Hematopoietic multipotent progenitor cell treated with erythropoietin and hydrocortisone succinate and interleukin-3 and kit ligand, for 17 days (in vitro differentiated cells): ENCODE results near the gene MAP3K6.

Experiments used
- DNase-seq: peaks from one replicate; pipeline ENCODE4 v3.0.0-alpha.2; 2015; ENCODE audit warnings: low spot score

The MAP3K6 gene

DNA sequence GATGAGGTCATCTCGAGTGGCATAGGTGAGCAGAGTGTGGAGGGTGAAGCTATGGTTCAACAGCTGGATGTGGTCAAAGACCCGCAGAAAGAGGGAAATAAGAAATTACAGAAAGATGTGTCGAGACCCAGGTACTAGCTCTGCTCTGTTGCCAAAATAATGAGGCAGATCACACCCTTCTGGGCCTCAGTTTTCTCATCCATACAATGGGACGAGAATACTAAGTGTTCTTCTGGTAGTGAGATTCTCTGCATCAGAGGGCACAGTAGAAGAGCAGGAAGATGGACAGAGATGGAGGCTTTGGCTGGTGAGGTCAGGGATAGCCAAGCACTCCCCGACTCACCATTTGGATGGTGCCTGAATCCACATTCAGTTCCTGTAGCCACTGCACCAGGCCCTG, 11.1 kb downstream of the MAP3K6 start:
- DNase-seq = no peak

DNA sequence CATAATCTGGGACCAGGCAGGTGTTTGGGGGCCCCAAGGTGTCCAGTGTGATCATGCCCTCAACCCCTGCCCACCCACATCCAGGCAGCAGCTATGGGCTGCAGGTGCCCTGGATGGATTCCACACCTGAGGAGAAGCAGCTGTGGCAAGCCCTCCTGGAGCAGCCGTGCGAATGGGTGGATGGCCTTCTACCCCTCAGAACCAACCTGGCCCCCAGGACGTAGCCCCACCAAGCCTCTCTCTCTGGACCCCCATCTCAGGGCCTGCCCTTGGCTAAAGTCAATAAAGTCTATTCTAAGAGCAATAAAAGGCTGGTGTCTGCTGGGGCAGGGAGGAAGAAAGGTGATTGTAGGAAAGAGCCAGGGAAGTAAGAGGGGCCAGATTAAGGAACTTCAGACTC, 13.1 kb downstream of the MAP3K6 start:
- DNase-seq = no peak

DNA sequence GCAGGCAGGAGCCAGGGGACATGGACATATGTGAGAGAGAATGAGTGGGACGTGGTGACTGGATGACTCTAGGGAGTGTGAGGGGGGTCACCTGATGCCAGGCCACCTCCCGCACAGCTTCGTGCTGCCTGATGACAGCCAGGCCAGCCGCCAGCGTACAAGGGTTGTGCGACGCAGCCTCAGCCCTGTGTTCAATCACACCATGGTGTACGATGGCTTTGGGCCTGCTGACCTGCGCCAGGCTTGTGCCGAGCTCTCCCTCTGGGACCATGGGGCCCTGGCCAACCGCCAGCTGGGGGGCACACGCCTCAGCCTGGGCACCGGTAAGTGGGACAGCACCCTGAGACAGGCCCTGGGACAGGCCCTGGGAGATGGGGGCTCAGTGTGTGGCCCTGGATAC, 13.6 kb downstream of the MAP3K6 start:
- no peak for DNase-seq

DNA sequence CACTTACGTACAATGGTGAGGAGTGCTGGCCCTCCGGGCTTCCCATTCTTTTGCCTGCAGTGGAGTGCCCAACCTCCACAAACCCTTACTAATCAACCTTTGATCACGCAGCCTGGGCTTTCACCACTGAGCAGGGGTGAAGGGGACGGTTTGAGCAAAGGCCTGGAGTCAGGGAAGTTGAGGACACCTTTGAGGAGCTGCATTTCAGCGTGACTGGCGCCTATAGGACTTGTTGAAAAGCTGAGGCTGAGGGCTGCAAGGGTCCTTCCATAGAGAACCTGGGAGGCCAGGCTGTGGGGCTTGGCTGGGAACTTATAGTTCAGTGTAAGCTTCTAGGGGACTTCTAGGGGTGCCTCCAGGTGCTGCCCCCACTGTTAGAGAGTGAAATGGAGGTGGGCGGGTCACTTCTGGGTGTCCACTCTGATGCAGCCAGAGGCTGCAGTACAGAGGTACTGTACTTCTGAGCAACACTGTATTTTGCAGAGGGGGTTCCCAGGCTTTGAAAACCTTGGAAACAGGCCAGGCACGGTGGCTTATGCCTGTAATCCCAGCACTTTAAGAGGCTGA, 15.1 kb downstream of the MAP3K6 start:
- no peak for DNase-seq

DNA sequence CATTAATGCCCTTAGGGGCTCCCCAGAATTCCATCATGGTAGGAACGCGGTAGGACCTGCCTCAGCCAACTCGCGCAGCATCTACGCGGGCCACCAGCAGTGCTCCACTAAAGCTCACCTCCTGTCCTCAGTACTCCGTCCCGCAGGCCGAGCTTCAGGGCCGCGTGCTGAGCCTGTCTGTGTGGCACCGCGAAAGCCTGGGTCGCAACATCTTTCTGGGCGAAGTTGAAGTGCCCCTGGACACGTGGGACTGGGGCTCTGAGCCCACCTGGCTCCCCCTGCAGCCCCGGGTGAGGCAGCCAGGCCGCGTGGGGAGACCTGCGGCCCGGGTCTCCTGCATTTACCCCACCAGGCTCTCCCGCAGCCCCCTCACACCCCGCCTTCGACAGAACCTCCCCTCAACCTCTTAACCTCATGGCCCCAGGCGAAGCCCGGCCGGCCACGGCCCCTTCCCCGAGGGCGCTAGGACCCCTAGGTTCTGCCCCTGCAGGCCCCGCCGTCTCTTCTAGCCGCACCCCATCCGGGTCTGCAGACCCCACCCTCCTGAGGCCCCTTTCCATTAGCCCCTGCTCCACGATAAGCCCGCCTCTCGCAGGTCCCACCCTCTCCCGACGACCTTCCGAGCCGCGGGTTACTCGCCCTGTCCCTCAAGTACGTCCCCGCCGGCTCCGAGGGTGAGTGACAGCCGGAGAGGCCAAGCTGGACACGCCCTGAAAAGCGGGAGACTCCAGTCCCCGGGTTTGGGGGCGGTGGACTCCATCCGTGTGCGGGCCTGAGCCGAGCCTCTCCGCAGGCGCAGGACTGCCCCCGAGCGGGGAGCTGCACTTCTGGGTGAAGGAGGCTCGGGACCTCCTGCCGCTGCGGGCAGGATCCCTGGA, 15.9 kb downstream of the MAP3K6 start:
- DNase-seq = no peak

DNA sequence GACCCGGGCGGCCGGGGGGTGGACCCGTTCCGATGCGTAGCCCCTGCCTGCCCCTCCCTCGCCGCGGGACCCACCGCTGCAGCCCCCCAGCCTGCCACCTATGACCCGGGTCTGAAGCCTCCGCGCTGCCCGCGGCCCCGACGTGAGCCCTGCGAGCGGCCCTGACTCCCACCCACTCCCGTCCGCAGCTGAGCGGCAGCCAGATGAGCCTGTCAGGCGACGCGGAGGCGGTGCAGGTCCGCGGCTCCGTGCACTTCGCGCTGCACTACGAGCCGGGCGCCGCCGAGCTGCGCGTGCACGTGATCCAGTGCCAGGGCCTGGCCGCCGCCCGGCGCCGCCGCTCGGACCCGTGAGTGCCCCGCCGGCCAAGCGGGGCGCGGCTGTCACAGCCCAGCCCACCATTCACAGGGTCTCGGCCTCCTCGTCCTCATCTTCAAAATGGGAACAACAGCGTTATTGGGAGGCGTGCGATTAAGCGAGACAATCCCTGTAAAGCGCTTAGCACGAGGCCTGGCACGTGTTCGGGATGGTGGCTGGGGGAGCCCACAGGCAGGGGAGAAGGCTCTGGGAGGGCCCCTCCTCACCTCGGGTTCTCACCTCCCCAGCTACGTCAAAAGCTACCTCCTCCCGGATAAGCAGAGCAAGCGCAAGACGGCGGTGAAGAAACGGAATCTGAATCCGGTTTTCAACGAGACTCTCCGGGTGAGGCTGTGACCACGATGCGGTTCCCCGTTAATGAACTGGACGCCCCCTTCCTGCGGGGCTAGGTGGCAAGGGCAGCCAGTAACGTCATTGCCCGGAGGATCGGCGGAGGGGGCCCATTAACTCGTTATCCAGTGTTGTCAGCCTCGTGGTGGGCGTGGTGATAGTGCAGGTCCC, 16.7 kb downstream of the MAP3K6 start:
- no peak for DNase-seq

DNA sequence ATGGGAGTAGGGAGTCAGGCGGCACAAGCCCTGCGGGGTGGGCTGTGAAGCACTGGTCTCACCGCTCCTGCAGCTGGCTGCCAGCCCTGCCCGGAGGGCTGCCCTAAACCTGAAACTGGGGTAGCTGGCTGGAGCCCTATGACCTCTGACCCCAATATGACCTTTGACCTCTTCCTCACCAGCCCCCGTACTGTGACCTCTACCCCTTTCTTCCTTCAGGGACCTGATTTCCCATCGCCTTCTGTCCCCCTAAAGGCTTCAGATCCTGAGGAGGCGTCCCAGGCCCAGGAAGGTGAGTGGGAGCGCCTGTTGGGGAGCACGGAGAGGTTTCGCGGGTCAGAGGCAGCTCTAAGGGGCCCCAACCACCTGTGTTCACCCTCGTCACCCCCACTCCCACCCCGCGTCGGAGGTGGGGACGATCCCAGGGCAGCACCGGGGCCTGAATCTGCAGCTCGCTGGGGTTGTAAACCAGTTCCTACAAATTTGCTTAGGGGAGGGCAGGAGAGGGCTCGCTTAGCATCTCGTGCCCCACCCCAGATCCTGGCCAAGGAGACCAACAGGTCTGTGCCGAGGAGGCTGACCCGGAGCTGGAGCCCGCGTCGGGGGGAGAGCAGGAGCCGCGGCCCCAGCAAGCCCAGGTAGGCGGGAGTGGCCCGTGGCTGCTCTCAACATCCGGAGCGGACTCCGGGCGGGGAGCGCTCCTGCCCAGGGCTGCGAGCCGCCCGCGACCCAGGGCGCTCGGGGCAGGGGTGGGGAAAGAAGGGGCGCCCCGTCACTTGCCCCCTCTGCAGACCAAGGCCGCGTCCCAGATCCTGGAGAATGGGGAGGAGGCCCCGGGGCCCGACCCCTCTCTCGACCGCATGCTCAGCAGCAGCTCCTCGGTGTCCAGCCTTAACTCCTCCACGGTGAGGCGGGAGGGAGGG, 17.6 kb downstream of the MAP3K6 start:
- no peak for DNase-seq

DNA sequence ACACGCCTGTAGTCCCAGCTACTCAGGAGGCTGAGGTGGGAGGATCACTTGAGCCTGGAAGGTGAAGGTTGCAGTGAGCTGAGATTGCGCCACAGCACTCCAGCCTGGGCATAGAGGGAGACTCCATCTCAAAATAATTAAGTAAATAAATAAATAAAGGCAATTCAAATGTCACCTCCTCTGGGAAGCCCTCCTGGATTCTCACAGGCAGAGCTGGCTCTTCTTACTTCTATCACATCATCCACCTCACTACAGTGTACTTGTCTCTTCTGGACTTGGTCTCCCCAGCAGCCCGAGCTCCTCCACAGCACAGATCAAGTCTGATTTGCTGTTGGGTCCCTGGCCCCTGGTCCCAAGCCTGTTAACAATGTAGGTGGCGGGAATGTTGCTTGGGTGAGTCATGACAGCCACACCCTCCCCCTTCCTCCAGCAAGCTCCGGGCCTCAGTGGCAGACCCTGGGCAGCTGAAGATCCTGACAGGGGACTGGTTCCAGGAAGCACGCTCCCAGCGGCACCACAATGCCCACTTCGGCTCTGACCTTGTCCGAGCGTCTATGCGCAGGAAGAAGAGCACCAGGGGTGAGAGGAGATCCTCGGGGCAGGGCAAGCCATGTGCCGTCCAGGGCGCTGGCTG, 19.7 kb downstream of the MAP3K6 start:
- DNase-seq = no peak

DNA sequence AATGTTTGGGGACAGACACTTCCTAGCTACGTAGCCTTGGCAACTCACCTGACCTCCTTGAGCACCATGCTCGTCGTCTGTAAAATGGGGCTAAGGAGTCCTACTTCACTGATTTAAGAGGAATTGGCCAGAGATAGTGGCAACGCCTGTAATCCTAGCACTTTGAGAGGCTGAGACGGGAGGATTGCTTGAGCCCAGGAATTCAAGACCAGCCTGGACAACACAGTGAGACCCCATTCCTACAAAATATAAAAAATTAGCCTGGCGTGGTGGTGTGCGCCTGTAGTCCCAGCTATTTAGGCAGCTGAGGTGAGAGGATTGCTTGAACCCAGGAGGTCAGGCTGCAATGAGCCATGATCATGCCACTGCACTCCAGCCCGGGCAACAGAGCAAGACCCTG, 20.4 kb downstream of the MAP3K6 start:
- DNase-seq = no peak

DNA sequence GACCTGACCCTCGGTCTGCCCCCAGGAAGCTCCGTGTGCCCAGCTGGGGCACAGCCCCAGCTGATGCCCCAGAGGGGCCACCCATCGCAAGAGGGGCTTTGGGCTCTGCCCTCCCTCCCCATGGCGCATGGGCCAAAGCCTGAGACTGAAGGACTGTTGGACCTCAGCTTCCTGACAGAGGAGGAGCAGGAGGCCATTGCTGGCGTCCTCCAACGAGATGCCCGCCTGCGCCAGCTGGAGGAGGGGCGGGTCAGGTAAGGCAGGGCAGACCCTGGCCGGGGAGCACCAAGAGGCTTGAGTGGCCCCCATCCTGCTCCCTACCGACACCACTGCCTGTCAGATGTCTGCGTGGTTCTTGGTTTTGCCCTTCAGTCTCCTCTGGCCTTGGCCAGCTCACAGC, 21.5 kb downstream of the MAP3K6 start:
- DNase-seq = no peak

DNA sequence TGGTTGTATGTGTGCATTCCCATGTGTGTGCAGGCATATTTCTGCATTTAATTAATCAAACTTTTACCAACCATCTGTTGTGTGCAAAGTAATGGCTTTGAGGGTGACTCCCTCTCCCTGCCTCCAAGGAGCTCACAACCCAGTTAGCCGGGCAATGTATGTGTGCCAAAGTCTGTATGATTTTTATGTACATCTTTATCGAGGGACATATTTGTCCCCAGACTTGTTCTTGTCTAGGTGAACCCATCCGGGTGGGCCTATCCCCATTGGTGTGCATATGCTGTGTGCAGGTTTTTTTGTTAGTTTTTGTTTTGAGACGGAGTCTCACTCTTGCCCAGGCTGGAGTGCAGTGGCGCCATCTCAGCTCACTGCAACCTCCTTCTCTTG, 23.1 kb downstream of the MAP3K6 start:
- DNase-seq = no peak

DNA sequence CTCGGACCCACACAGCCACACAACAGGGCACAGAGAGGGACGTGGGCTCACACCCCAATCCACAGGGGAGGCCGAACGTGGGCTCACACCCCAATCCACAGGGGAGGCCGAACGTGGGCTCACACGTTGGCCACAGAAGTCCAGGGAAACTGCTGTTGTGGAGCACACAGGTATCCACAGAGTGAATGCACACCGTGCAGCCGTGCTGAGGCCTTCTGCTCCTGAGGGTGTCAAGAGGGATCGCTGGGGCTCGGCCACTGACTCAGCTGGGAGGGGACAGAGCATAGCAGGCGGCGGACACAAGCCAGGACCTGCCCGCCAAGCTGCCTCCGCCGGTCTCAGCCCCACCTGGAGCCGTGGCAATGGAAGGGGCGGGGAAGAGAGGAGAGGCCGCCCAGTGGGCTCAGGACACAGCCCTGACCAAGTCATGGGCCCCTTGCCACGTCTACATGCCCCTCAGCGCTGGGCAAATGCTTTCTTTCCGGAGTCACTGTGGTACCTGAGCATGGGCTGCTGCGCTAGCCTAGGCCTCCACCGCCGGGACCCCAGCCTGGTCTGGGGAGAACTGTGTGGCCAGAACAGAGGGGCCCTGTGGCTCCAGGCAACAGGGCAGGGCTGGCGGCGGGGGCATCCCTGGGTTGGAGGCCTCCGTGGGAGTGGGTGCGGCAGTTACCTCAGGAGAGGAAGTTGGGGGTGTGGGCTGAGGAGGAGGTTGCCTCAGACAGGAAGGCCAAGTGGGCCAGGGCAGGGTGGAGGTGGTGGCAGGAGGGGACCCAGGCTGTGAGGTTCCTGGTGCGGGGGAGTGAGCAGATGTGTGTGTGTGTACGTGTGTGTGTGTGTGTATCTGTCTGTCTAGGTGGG, 23.8 kb downstream of the MAP3K6 start:
- DNase-seq = no peak

DNA sequence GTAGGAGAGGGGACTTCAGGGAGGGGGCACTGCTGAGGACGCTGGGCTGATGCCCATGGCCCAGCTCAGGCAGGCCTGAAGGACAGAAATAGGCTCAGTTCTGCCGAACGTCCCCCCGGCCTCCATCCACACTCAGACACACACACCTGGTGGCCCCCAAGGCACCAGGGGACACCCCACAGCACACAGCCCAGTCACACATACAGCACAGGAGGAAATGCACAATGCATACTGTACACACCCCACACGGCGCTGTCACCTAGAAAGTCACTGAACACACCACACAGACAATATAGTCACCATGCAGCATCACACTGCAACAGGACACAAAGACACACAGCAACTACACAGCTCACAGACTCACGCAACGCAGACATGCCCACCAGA, 24.4 kb downstream of the MAP3K6 start:
- no peak for DNase-seq

DNA sequence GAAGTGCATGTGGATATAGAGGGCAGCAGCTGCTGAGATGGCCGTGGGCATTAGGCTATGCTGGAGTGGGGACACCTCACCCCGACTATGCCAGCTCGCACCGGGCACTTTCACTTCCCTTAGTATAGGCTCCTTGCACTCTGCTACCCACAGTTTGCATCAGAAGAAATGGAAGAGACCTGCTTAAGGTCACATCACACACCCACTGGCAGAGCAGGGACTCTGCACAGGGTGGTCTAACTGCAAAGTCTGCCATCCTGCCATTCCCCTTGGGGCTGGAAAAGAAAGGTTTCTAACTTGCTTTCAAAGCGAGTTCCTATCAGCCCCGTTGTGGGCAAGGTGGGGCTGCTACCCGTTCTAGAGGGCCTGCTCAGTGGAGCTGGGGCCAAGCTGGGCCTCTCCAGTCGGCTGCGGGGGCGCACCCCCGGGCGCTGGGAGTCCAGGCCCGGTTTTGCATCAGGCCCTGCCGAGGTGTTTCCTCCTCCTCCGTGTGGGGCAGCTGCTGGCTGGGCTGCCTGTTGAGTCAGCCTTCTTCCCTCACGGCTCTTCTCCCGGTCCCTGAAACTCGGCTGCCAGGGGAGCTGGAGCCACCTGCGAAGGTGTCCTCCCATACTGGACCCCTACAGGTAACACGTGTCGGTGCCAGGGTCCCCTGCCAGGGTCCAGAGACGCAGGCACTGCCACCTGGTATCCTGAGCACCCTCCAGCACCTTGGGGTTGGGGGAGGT, 25.1 kb downstream of the MAP3K6 start, which contains the start of gene SYTL1:
Gene SYTL1 (plus strand): TSS at position 498 of the 728 bp plus-strand sequence. CDS start 3,313 bp downstream, outside the sequence.
- no peak for DNase-seq

DNA sequence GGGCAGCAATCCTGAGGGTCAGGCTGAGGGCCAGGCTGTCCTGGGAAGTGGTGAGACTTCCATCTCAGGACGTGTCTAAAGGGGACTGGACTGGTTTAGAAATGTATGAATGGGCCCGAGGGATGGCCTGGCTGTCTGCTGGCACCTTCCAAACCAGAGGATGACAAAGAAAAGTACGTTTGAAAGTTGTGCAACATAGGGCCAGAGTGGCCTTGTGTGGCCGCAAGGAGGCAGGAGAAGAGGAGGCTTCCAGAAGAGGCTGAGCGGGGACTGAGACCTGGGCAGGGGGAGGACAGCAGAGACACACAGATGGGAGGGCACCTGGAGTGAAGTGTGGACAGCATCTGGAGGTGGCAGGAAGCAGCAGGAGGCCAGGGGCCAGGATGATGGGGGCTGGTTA, 27.5 kb downstream of the MAP3K6 start:
- no peak for DNase-seq

DNA sequence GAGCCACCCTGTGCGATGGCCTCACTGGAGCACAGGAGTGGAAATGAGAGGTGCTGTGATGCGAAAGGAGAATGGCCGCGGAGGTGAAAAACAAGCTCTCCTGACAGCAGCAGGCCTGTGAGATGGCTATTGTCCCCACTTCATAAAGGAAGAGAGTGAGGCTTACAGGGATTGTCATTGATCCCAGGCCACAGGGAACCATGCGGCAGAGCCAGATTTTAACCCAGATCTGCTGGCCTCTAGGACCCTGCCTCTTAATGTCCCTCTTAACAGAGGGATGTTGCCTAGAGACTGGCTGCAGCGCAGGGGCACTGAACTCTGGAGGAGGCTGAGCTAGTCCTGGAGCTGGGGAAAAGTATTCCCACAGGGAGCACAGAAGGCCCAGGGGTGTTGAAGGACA, 28.0 kb downstream of the MAP3K6 start:
- DNase-seq = no peak

DNA sequence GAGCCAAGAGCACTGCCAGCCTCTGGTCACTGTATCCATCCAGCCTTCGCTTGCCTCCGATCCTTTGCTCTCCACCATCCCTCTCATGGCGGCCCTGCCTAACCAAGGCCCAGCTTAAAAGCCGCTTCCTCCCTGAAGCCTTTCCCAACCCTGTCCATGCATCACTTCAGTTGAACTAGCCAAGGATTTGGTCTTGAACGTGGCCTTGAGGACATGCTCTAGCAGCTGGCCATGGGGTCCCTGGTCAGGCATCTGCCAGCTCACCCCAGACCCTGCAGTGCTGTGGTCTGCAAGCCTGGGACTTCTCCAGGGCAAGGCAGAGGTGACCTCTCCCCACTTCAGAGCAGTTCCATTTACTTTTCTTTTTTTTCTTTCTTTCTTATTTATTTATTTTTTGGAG, 30.0 kb downstream of the MAP3K6 start:
- DNase-seq = no peak

DNA sequence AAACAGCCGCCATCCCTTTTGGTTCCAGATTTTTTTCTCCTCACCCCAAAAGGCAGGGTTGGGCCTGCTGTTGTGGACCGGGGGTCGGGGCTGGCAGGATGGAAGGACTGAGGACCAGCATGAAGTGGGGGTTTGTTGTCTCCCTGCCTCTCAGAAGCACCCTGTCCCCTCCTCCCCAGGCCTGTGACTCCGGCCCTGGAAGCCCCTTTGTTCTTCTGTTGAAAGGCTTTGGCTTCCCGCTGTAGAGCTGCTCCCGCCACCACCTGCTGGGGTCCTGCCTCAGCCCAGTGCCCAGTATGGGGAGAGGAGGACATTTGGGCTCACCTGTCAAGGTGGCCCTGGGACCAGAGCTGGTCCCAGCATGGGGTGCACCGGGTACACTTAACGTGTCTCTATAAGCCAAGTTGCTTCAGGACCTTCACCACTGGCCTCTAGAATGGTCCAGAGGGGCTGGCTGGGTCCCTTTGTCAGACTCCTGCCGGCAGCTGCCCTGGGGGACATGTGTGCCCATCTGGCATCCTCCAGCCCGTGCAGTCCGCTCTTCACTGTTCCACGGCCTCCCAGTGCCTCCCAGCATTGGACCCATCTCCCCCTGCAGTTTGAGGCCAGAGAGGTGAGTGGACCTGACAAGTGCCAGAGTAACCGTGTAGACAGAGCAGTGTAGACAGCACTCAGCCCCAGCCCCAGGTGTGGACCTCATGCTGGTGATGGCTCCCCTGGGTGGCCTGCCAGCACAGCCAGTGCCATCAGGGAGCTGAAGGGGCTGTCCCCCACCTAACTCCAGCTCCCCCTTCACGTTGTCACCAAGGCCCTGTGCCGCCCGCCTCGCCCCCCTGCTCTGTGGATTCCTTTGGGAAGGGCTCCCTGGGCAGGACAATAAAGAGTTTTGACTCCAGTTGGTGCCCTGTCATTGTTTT, 31.0 kb downstream of the MAP3K6 start:
- DNase-seq = no peak
